ENCODE results near the gene STK40.

Gene STK40

DNA sequence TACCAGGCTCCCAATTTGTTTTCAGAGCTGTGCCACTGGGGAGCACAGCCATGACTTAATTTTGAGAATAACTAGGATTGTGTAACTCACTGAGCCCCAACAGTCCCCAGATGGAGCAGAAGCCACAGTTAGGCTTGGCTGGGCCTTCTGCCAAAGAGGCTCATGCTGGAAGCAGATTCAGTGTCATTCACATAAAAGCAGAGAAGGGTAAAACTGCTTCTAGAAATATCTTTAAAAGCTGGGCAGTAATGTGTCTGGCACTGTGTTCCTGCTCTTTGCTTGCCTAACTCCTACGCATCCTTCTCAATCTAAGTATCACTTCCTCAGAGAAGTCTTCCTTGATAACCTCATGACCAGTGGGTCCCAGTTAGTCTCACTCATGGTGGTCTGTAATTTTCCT is 20.3 kb downstream of the STK40 start:
- H3K4me3 ChIP-seq (ENCODE audit: low read depth, low read length) = no peak overlapping the region
- TF ChIP-seq, protein P1, sequence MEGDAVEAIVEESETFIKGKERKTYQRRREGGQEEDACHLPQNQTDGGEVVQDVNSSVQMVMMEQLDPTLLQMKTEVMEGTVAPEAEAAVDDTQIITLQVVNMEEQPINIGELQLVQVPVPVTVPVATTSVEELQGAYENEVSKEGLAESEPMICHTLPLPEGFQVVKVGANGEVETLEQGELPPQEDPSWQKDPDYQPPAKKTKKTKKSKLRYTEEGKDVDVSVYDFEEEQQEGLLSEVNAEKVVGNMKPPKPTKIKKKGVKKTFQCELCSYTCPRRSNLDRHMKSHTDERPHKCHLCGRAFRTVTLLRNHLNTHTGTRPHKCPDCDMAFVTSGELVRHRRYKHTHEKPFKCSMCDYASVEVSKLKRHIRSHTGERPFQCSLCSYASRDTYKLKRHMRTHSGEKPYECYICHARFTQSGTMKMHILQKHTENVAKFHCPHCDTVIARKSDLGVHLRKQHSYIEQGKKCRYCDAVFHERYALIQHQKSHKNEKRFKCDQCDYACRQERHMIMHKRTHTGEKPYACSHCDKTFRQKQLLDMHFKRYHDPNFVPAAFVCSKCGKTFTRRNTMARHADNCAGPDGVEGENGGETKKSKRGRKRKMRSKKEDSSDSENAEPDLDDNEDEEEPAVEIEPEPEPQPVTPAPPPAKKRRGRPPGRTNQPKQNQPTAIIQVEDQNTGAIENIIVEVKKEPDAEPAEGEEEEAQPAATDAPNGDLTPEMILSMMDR (IDR thresholded peaks at IDR 0.05; ENCODE audit: borderline replicate concordance, insufficient read depth, low read depth, low read length) = no peak

DNA sequence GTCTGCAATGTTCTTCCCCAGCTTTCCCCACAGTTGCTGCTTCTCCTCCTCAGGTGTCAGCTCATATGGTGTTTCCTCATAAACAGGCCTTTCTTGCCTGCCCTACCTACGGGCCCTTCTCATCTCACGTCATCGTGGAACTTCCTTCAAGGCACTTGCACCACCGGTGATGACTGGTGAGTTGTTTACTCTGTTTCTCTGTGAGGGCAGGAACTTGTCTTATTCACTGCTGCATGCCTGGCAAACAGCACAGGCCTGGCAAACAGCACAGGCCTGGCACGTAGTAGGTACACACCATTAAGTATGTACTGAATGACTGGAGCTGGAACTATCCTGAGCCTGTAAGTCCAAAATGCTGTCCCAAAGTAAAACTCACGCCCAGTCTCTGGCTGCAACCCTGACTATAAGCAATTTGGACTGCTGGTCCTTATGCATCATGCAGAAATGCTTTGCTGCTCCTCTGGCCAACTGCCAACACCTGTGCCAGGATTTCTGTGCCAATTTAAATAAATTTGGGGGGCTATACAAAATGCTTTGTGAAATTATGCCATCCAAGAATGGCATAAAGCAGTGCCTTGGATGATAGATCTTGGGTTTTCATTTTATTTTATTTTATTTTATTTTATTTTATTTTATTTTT is 25.7 kb downstream of the STK40 start:
- TF ChIP-seq, protein P1 (IDR thresholded peaks at IDR 0.05; ENCODE audit: borderline replicate concordance, insufficient read depth, low read depth, low read length) = no peak
- no peak overlapping the region for H3K4me3 ChIP-seq (ENCODE audit: low read depth, low read length)

DNA sequence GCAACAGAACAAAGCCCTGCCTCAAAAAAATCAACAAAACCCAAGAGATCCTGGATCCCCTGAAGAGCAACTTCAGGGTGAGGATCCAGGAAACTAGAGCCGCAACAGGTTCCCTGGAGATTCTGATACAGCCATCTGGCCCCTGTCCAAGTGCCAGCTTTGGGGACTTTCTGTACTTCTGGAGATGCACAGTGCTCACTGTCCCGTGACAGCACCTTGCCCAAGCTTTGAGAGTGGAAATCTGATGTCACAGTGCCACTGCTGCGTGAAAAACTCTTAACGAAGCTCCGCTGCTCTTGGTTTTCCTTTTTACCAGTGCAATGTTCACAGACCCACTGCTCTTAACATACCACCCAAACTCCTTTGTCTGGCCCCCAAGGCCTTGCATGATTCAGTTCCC is 26.3 kb downstream of the STK40 start:
- no peak overlapping the region for H3K4me3 ChIP-seq (ENCODE audit: low read depth, low read length)
- TF ChIP-seq, protein P1 (IDR thresholded peaks at IDR 0.05; ENCODE audit: borderline replicate concordance, insufficient read depth, low read depth, low read length) = no peak

DNA sequence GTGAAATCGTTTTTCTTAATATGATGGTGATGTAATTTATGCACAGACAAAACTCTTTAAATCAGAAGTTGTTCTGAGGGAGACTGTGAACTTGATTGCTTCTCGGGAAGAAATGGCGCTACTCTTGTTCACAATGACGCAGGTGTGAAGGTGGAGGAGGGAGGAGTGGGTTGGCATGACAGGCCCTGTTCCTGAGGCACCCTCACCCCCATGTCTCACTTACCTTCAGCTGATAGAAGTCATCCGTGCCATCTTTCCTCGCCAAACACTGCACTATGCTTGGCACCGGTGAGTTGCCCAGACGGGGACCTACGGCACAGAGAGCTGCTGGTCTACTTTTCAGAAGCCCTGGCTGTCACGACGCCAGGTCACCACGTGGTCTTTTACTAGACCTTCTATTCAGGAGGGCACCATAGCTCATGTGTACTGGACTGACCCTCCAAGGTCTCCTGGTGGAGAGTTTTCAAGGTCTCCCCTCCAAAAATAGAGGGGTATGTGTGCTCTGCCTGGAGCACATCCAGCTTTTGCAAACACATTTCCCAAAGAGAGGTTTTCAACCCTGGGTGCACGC is 27.1 kb downstream of the STK40 start:
- H3K4me3 ChIP-seq (ENCODE audit: low read depth, low read length) = no peak overlapping the region
- TF ChIP-seq, protein P1 (IDR thresholded peaks at IDR 0.05; ENCODE audit: borderline replicate concordance, insufficient read depth, low read depth, low read length) = no peak

DNA sequence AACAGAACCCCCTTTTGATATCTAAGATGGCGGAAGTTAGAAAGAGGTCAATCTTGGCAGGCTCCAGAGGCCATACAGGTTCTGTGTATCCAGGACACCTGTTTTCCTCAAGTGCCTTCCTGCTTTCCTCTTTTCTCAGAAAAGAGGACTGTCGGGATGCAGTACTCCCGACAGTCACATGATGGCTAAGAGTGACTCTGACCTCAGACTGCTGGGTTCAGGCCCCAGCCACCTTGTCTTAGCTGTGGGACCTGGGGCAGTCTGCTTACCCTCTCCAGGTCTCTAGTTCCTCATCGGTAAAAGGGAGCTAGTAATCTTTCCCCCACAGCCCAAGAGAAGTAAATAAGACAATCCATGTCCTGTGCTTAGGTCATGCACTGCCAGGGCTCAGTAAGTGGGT is 29.9 kb downstream of the STK40 start:
- TF ChIP-seq, protein P1 (IDR thresholded peaks at IDR 0.05; ENCODE audit: borderline replicate concordance, insufficient read depth, low read depth, low read length) = no peak
- no peak overlapping the region for H3K4me3 ChIP-seq (ENCODE audit: low read depth, low read length)

DNA sequence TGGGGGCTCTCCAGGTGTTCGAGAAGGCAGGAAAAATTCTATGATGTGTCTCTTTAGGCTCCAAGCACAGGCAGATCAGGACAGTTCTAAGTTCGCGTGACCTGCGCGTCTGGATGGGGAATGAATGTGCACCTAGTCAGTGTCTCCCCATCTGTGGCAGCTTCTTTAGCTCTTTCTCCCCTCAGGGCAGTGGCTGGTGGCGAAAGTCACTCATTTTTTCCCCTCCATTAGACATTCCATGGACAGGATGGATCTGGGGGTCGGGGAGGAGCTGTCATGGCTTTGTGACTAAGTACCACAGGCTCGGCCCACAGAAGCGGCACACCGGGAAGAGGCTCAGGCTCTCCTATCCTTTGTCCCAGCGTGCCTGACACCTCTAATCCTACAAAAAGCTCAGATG is 31.2 kb downstream of the STK40 start:
- no peak overlapping the region for H3K4me3 ChIP-seq (ENCODE audit: low read depth, low read length)
- TF ChIP-seq, protein P1 (IDR thresholded peaks at IDR 0.05; ENCODE audit: borderline replicate concordance, insufficient read depth, low read depth, low read length) = no peak

Data from GM12875 (cell line).